GM23248 (cell line): Measurements from ENCODE around the gene NISCH.

ENCODE experiments used
- EZH2 ChIP-seq: fragments of 200-600 bp; sonication (generic); IDR thresholded peaks from 2 replicates; pipeline ENCODE4 v1.6.1; 2018; ENCODE audit warnings: antibody characterized with exemption, mild to moderate bottlenecking; ENCODE audit not compliant: insufficient read depth, poor library complexity, severe bottlenecking
- EZH2phosphoT487 ChIP-seq: fragments of 200-600 bp; sonication (generic); IDR thresholded peaks from 2 replicates; pipeline ENCODE4 v1.6.1; 2018; ENCODE audit warnings: antibody characterized with exemption, moderate library complexity, mild to moderate bottlenecking, low read depth; ENCODE audit not compliant: insufficient read depth

- TF ChIP-seq EZH2phosphoT487 = no peak
- no peak for TF ChIP-seq EZH2
These were observed 29.5 kb downstream of the NISCH start for GRCh38 chr3:52484680-52485461.
